AG20443 (cell line): Measurements from ENCODE around the gene RNF123.

Experiments used
- DNase-seq: peaks from one replicate; pipeline ENCODE4 v3.0.0; 2012; ENCODE audit warnings: low spot score, mixed read lengths

Gene RNF123

DNA sequence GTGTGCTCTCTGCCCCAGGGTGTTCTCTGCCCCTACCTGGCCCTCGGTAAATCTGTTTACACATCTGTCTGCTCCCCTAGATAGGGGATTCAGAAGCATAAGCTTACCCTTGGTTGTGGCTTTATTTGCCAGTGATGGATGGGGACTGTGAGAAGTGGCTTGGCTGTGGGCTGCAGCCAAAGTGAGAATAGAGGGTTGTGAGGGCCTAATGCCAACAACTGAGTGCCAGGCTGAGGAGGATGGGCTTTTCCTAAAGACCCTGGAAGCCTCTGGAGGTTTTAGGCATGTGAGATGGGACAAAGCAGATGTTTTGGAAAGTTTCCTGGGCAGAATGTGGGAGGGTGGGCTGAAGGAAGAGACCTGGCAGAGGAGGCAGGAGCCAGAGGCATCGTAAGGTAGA, 30.6 kb upstream of the RNF123 start:
- no peak for DNase-seq

DNA sequence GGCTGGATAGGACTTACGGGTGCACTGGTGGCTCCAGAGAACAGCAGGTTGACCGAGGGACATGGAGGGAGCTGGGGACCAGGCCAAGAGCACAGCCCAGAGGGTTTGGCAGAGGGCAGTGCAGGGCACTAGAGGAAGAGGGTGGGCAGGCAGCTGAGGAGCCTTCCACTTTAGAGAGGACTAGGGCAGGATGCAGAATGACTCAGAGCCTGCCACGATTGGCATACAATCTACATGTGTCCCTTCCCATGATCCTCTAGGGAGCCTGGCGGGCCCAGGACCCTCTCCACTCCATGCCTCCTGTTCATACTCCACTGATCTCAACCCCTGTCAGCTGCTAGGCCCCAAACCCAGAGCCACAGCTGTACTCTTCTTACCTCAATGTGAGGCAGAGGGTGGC, 29.6 kb upstream of the RNF123 start:
- no peak for DNase-seq

DNA sequence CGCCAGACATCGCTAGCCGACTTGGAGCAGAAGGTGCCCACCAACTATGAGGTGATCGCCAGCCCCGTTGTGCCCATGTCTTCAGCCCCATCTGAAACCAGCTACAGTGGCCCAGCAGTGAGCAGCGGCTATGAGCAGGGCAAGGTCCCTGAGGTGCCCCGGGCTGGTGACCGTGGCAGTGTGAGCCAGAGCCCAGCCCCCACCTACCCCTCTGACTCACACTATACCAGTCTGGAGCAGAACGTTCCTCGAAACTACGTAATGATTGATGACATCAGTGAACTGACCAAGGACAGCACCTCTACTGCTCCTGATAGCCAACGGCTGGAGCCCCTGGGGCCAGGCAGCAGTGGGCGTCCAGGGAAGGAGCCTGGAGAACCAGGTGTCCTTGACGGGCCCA, 28.1 kb upstream of the RNF123 start:
- DNase-seq = no peak

DNA sequence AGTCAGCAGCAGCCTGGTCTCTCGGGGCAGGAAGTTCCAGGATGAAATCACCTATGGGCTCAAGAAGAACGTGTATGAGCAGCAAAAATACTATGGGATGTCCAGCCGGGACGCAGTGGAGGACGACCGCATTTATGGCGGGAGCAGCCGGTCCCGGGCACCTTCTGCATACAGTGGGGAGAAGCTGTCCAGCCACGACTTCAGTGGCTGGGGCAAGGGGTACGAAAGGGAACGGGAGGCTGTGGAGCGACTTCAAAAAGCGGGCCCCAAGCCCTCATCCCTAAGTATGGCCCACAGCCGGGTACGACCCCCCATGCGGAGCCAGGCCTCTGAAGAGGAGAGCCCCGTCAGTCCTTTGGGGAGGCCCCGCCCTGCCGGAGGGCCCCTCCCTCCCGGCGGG, 27.3 kb upstream of the RNF123 start:
- DNase-seq = no peak

DNA sequence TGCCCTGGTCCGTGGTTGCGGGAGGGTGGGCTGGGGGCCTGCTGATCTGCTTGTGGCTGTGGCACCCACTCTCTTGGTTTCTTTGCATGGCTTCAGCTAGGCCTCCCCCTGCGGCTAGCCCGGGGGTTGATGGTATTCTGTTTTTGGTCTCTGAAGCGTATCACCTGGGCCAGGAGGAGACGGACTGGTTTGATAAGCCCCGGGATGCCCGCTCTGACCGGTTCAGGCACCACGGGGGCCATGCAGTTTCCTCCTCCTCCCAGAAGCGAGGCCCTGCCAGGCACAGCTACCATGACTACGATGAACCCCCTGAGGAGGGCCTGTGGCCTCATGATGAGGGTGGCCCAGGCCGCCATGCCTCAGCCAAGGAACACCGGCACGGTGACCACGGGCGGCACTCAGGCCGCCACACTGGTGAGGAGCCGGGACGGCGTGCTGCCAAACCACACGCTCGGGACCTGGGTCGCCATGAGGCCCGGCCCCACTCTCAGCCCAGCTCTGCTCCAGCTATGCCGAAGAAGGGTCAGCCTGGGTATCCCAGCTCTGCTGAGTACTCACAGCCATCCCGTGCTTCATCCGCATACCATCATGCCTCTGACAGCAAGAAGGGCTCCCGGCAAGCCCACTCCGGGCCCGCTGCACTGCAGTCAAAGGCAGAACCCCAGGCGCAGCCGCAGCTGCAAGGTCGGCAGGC, 26.5 kb upstream of the RNF123 start:
- DNase-seq = no peak

DNA sequence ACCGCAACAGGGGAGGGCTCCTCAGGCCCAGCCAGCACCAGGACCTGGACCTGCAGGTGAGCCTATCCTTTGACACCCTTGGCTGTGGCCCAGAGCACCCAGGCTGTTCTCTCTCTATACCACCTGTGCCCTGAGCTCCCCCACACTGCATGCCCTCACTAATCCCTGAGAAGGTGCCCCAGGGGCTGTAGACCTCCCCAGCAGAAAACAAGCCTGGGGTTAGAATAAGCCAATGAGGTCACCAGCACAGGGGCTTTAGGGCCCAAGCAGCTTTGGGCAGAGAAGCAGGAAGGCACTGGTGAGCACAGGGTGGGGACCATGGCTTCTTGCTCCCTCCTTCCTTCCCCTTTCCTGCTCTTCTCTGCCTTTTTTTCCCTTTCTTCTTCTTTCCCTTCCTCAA, 25.5 kb upstream of the RNF123 start:
- no peak for DNase-seq

DNA sequence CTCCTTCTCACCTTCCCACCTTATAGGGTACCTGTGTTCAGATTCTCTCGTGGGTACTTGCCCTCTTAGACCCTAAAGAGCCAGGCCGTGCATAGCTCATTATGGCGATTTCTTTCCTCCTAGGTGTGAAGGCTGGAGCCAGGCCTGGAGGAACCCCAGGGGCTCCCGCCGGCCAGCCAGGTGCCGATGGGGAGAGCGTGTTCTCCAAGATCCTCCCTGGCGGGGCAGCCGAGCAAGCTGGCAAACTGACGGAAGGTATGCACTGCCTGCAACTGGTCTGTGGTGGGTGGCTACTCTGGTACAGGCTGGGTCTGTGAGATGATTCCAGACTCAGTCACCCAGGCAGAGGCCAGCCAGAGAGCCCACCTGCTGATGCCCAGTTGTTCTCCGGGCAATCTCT, 25.1 kb upstream of the RNF123 start:
- DNase-seq = no peak

DNA sequence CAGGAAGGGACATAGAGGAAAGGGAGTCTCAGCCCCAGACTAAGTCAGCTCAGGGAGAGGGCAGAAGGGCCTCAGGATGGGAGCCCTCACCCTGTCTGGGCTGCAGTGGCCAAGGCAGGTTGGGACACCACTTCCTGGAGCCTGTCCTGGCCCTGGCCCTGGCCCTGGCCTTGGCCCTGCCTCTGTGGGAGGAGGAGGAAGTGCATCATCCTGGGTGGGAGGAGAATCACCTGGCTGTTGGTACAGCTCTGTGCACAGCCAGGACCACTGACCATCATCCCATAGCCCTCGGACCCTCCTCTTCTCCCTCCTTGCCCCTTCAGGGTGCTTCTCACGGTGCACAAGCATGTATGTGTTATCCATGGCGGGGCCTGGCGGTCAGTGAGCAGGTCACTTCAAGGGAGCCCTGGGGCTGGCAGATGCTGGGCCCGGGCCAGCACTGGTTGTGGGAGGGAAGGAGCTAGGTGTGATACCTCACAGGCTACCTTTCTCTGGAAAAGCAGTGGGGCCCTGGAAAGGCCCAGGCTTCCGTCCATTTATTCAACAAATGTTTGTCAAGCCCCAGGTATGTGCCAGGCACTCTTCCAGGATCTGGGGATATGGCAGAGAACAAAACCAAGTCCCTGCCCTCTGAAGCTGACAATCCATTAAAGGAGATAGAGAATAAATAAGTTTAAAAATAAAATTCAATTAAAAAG, 23.4 kb upstream of the RNF123 start:
- DNase-seq = no peak

DNA sequence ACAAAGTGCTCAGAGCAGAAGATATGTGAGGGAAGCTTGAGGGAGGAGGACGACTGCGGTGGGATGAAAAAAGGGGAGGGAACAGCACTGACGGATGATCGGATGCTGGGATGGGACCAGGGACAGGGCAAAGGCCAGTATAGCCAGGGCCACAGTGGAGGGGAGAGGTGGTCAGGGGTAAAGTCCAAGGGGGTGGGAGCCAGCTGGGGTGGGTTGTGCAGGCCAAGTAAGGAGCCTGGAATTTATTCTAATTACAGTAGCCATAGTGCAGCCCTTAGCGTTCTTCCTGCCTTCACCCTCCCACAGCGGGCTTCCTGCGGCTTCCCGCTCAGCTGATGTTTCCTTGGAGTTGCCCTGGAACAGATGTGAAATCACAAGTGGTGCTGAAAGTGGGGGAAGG, 22.8 kb upstream of the RNF123 start:
- DNase-seq = no peak

DNA sequence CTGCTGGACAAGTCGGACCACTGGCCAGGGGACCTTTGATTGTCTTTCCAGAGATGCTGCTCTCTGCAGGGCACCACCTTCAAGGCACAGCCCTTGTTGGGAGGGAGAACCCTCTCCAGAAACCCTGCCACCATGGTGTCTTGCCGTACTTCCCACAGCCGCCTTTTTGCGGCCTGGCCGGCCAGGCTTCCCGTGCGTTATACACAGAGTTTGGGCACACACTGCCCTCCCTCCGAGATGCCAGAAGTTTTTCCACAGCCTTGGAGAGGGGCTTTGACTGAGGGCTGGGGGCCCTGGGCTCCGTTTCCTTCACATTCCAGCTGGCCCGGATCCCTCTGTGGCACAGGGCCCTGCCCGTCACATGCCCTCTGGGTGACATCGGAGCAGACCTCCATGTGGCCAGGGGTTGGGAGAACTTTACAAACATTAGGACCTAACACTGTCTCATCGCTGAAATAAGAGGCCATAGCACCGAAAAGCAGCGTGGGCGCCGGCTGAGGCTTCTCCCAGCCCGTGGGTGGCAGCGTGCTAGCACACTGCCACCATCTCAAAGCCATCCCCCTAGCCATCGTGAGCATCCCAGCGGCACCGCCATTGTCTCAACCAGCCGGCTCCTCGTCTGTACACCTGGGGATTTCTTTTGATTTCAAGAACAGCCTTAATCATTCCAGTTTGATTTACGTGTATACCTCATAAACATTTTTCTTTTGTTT, 21.5 kb upstream of the RNF123 start:
- no peak for DNase-seq

DNA sequence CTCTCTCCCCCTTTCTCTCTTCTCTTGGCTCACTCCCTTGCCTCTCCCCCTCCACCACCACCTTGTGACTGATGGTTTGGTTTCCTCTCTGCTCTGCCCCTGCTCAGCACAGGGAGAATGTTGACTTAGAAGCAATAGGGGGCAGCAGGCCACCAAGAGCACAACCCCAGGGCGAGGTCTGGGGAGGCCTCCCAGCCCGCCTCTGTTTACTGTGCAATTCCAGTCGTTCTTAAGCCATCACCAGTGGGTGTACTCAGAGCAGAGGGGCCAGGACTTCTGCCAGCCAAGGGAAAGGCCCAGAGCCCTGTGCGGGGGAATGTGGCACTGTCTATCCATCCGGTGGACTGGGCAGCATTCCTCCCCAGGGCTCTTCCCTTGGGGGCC, 21.0 kb upstream of the RNF123 start:
- DNase-seq = peak; percentile 22

DNA sequence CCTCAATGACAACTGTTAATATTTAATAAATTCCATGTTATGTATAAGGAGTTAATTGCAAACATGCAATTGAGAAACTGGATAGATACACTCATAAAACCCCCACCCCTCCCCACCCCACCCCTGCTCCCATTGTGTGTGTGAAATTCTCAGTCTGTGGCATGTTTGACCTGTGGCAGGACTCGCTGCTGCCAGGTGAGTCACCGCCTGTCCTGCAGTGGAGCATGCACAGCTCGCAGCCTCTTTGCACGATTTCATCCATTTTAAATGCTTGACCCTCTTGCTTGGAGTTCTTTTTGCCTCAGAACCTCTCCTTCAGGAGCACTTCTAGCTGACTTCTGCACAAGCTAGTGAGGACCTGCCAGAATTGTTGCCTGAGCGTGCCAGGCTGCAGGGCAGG, 20.5 kb upstream of the RNF123 start:
- DNase-seq = no peak

DNA sequence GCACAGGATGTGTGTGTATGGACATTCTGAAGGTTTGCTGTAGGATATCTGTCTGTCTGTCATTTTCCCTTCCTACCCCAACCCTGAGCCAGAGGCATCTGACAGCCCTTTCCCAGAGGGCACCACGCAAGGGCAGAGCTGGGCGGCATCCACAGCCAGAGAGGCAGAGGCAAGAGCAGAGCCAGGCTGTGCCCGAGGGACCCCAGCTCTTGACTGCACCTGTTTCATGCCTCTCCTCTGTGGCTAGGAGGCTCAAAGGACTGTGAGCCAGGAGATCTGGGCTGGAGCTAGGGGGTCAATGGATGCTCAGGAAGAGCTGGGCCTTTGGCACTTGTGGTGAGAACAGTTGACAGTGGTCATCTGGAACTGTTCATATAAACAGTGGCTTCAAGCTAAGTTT, 20.0 kb upstream of the RNF123 start:
- no peak for DNase-seq

DNA sequence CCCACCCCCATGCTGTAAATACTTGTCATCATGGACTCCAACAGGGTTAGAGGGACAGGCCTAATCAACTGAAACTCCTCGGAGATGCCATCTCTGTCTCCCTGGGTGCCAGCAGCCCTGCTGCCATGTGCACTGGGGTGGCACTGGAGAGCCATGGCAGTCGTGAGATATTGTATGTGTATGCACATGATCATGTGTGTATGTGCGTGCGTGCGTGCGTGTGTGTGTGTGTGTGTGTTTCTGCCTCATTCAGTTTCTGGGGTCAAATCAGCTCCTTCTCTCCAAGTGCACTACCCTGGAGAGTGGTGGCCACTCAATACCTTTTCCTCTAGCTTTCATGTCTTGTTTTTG, 18.4 kb upstream of the RNF123 start:
- DNase-seq = no peak

DNA sequence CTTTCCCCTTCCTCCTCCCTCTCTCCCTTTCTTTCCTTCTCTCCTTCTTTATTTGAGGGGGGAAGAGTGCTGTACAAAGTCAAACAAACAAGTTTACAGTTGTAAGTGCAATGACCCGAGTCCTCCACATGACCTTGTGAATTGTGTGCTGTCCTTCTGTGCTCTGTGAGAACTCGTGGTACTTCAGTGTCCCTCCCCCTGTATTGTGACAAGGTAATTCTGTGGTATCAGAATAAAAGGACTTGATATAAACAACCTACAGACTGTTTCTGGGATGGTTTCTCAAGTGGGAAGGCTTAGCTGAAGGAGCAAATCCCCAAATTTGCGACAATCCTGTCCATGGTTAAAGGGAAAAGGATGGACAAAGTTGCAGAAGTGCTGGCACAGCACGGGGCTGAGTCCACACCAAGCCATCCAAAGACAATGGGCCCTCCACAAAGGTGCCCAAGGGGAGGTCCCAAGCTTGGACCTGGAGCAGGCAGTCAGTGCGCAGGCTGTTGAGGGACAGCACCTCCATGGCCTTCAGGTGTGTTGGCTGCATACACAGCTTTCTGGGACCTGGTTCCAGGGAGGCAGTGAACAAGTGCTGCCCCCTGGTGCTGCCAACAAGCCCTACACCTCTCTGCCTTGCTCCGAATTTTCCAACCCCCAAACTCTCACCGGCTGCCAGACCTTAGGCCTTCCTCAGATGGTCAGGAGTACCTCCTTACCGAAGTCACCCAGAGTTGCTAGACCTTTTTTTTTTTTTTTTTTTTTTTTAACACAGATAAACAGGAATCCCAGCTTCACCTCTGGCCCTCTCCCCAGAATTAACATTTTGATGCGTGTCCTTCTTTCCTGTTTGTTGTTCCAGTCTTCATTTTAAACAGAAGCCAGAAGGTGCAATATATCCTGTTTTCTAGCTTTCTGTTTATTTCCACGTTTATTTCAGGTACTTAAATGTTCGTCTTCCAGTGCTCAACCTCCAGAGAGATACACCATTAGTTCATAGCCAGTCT, 17.8 kb upstream of the RNF123 start:
- DNase-seq = peak; percentile 80

DNA sequence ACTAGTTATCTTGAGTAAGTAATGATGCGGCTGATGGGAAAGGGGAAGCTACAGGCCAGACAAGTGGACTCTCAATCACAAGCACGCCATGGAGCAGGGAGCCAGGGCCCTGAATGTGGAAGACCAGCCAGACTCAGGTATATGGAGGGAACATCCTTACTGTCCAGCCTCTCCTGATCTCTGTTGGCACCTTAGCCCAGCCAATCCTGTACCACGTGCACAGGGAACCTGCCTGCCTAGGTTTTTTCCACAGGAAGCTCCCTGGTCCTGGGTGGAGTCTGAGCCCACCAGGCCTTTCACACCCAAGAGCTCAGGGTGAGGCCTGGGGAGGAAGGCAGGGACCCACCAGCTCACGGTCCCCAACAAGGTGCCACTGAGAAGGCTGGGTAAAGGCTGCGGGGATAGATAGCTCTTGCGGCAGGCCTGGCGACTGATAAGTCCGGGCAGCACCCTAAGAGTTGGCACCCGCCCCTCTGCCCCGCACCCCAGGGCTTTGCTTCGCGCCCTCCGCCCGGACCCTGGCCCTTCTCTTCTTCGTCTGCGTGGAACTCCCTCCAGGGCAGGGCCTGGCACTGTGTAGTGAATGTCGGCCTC, 16.1 kb upstream of the RNF123 start:
- DNase-seq = no peak

DNA sequence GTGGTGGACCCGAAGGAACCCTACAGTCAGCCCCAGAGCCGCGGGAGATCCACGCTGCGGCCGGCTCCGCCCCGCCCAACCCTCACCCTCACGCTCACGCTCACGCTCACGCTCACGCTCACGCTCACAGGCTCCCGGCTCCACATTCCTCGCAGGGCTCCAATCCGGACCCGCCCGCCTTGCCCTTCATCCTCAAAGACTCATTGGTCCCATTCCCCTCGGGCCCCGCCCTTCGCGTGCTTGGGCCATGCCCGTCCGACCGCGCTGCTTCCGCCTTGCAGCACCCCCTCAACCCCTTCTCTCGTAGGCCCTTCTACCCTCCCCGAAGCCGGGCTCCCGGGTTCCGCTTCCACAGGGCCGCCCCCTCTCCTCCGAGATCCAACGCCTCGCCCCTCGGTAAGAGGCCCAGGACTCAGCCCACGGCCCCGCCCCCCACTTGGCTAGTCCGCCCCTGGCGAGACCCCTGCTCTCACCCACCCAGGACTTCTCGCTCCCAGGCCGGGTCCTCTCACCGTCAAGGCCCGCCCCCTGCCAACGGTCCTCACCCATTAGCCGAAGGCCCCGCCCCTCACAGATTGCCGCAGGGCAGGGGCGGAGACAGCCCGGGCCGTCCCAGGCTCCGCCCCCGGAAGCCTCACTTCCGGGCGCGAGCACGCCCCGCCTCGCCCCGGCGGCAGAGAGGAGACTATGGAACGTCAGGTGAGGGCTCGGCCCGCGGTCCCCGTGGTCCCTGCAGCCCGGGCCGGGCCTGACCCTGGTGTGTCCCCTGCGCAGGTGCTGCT, 15.5 kb upstream of the RNF123 start, which contains the start of gene APEH:
Gene APEH, plus strand, starts transcription at position 637 of the 782 bp plus-strand sequence. Its CDS starts 51 bp downstream, at position 688.
- DNase-seq = peak; percentile 99

DNA sequence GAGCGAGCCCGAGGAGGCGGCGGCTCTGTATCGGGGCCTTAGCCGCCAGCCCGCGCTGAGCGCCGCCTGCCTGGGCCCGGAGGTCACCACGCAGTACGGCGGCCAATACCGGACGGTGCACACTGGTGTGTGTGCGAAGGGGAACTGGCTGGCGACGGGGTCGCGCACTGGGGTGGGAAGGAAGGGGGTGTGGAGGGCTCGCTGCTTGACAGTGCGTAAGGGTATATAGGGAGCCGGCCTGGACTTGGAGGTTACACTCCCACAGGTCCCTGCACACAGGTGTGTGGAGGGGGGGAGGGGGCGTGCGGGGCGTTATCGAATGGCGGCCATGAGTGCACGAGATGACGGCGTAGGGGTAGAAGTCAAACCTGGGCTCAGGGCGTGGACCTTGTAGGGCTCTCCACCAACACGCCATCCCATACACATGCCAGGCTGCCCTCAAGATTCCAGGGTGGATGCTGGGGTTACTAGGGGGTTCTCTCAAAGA, 14.8 kb upstream of the RNF123 start:
- no peak for DNase-seq

DNA sequence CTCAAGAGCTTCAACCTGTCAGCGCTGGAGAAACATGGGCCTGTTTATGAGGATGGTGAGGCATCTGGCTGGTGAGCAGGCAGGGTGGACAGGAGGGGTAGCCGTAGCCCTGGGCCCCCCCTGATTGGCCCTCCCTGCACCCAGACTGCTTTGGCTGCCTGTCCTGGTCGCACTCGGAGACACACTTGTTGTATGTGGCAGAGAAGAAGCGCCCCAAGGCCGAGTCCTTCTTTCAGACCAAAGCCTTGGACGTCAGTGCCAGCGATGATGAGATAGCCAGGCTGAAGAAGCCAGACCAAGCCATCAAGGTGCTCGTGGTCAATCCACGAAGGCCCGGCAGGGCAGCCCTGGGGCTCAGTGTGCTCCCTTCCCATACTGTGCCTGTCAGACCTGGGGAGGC, 13.4 kb upstream of the RNF123 start:
- no peak for DNase-seq

DNA sequence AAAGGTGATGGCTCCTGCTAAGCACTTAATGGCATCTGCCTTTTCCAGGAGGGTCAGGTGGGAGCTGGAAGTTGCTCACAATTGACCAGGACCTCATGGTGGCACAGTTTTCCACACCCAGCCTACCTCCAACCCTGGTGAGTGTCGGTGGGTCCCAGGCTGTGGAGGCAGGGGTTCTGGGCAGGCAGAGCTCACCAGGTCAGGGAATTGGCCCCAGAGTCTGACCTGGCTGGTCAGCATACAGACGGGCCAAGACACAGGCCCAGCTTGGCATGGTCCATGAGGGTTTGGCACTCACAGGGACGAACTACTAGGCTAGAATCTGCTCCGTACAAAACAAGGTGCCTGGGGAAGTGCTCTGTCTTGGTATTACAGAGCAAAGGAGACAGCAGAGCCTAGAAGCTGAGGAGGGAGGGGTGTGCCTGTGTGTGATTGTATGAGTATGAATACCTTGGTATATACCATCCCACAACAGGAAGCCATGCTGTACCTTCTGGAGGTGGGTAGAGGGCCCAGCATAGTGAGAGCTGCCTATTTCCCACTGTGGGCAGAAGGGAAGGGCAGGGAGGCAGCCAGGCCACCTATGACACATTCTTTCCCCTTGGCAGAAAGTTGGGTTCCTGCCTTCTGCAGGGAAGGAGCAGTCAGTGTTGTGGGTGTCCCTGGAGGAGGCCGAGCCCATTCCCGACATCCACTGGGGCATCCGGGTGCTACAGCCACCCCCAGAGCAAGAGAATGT, 8.7 kb upstream of the RNF123 start:
- DNase-seq = no peak
